Keratinocyte (primary cell): ENCODE measurements around the gene ABCC10.

Experiments
- EZH2 ChIP-seq: IDR thresholded peaks from one replicate; pipeline ENCODE4 v1.6.1; 2012; ENCODE audit warnings: inconsistent platforms, mild to moderate bottlenecking, low read length, moderate library complexity
- TF ChIP-seq, protein P1 (sequence below), 3 experiments: IDR thresholded peaks in 1 of 3; conservative IDR thresholded peaks in 1 of 3; optimal IDR thresholded peaks in 1 of 3; 2 replicates in 2 of 3; 3 replicates in 1 of 3; pipeline versions ENCODE3 to v1.5.1; 2011; ENCODE audit warnings: low read length in 3 of 3, mild to moderate bottlenecking in 3 of 3, moderate library complexity in 2 of 3, control low read depth in 1 of 3, inconsistent platforms in 1 of 3; ENCODE audit not compliant: insufficient read depth in 2 of 3; ENCODE audit errors: extremely low read depth in 1 of 3

DNA sequence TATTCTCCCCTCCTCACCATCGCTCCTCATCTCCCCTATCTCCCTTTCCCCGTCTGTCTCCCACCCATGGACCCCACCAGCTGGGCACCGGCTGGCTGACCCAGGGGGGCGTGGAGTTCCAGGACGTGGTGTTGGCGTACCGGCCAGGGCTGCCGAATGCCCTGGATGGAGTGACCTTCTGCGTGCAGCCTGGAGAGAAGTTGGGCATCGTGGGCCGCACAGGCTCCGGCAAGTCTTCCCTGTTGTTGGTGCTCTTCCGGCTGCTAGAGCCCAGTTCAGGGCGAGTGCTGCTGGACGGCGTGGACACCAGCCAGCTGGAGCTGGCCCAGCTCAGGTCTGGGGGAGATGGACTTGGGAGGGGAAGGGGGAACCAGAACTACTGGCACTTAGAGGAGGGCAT is 20.3 kb downstream of the ABCC10 start:
- TF ChIP-seq, protein P1, sequence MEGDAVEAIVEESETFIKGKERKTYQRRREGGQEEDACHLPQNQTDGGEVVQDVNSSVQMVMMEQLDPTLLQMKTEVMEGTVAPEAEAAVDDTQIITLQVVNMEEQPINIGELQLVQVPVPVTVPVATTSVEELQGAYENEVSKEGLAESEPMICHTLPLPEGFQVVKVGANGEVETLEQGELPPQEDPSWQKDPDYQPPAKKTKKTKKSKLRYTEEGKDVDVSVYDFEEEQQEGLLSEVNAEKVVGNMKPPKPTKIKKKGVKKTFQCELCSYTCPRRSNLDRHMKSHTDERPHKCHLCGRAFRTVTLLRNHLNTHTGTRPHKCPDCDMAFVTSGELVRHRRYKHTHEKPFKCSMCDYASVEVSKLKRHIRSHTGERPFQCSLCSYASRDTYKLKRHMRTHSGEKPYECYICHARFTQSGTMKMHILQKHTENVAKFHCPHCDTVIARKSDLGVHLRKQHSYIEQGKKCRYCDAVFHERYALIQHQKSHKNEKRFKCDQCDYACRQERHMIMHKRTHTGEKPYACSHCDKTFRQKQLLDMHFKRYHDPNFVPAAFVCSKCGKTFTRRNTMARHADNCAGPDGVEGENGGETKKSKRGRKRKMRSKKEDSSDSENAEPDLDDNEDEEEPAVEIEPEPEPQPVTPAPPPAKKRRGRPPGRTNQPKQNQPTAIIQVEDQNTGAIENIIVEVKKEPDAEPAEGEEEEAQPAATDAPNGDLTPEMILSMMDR (optimal IDR thresholded peaks at IDR 0.05 in 1 of 3, IDR thresholded peaks at IDR 0.05 in 1 of 3, conservative IDR thresholded peaks at IDR 0.05 in 1 of 3; ENCODE audit: extremely low read depth in 1 of 3, insufficient read depth in 2 of 3, low read length in 3 of 3): no peak
- no peak for TF ChIP-seq EZH2
